Spleen (tissue), 7 donors: ENCODE data around the gene CLASP1.

ENCODE experiments used
- POLR2A ChIP-seq, 3 donors: fragments of 450-650 bp; IDR thresholded peaks; one replicate each; pipeline ENCODE4 v1.5.1; 2017; ENCODE audit warnings: antibody characterized with exemption in 3 of 3, mild to moderate bottlenecking in 1 of 3
- POLR2AphosphoS5 ChIP-seq, 3 donors: sonication (generic); formaldehyde crosslinking; IDR thresholded peaks; one replicate each; pipeline ENCODE4 v1.5.1; 2017; ENCODE audit warnings: antibody characterized with exemption in 3 of 3
- TF ChIP-seq, protein P1 (sequence below), 11 experiments: fragments of 200-600 bp in 7 of 11; fragments of 450-650 bp in 4 of 11; sonication (generic) in 4 of 11; IDR thresholded peaks in 8 of 11; conservative IDR thresholded peaks in 3 of 11; 1 replicate in 7 of 11; 2 replicates in 4 of 11; pipeline versions ENCODE4 v1.4.0 to v1.8.0; 2016 to 2021; ENCODE audit warnings: antibody characterized with exemption in 11 of 11, inconsistent platforms in 4 of 11, mild to moderate bottlenecking in 1 of 11
- donor health status: DM: no; HTN: no; CAD: no; lungs with moderate emphysema.
- donor health status: DM: no; HTN: no; CAD: no.
- donor health status: DM: no; HTN: no; CAD: no.

DNA sequence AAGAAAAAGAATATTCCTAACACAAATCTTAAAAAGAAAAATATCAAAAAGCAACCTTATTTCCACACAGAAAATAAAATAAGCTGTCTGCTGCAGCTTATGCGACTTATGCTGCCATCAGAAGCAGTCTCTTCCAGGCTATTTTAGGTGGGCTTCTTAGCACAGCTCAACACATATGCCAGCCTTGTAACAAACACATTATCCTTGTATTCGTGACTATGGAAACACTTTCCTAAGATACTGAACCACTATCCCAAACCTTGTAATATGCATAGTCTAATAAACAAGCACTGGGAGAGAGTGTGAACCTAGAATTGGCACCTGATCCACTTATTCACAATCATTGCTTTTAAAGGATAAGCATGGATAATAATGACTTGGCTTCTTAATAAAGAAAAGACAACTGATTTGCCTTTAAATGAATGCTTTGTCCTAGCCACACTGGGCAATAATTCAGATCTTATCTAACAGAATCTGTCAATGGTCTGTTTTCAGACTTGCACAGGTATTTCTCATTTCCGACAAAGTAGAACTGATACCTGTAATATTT, 158.6 kb downstream of the CLASP1 start:
- TF ChIP-seq, protein P1, sequence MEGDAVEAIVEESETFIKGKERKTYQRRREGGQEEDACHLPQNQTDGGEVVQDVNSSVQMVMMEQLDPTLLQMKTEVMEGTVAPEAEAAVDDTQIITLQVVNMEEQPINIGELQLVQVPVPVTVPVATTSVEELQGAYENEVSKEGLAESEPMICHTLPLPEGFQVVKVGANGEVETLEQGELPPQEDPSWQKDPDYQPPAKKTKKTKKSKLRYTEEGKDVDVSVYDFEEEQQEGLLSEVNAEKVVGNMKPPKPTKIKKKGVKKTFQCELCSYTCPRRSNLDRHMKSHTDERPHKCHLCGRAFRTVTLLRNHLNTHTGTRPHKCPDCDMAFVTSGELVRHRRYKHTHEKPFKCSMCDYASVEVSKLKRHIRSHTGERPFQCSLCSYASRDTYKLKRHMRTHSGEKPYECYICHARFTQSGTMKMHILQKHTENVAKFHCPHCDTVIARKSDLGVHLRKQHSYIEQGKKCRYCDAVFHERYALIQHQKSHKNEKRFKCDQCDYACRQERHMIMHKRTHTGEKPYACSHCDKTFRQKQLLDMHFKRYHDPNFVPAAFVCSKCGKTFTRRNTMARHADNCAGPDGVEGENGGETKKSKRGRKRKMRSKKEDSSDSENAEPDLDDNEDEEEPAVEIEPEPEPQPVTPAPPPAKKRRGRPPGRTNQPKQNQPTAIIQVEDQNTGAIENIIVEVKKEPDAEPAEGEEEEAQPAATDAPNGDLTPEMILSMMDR (IDR thresholded peaks at IDR 0.05 in 8 of 11, conservative IDR thresholded peaks at IDR 0.05 in 3 of 11) = no peak
- TF ChIP-seq POLR2A (IDR thresholded peaks at IDR 0.05) = no peak
- TF ChIP-seq POLR2AphosphoS5 (IDR thresholded peaks at IDR 0.05) = no peak
